HG02798 (cell line): Measurements from ENCODE around the gene MSL1.
A peak's percentile ranks its signal among the peaks of the same experiment; 100 is the strongest.
"Not testable (repeated sequence)": the region's sequence is repeated elsewhere in the genome, so short reads cannot be mapped to it uniquely, and the experiment has no call there.

Source experiments
- ATAC-seq: cut with Tn5 transposase; IDR thresholded peaks from one replicate; pipeline ENCODE4 v1.9.1; 2021; ENCODE audit warnings: mild to moderate bottlenecking; ENCODE audit not compliant: unreplicated experiment, poor library complexity

Gene MSL1

GRCh38 chr17:40122999-40123810 is 1.4 kb downstream of the MSL1 start:
- peak; percentile 26 for ATAC-seq

- ATAC-seq = no peak
Observed at GRCh38 chr17:40123811-40124114, 2.0 kb downstream of the MSL1 start.

GRCh38 chr17:40124279-40125141 is 2.7 kb downstream of the MSL1 start:
- no peak for ATAC-seq

- ATAC-seq = no peak
Observed at GRCh38 chr17:40129498-40129897, 7.7 kb downstream of the MSL1 start.

- no peak for ATAC-seq
Observed at GRCh38 chr17:40130352-40131042, 8.7 kb downstream of the MSL1 start.

- ATAC-seq = no peak
Observed at GRCh38 chr17:40134184-40134583, 12.4 kb downstream of the MSL1 start.

- no peak for ATAC-seq
Observed at GRCh38 chr17:40135817-40136216, 14.0 kb downstream of the MSL1 start.

- peak; percentile 2 for ATAC-seq
Observed at GRCh38 chr17:40139566-40140058, 17.8 kb downstream of the MSL1 start.

- ATAC-seq = not testable (repeated sequence)
Observed at GRCh38 chr17:40143166-40143565, 21.4 kb downstream of the MSL1 start.

- no peak for ATAC-seq
Observed at GRCh38 chr17:40145476-40145875, 23.7 kb downstream of the MSL1 start.

GRCh38 chr17:40148527-40148926 is 26.8 kb downstream of the MSL1 start:
- ATAC-seq = no peak

- no peak for ATAC-seq
Observed at GRCh38 chr17:40150276-40150675, 28.5 kb downstream of the MSL1 start.

GRCh38 chr17:40151414-40151963 is 29.7 kb downstream of the MSL1 start:
- no peak for ATAC-seq

GRCh38 chr17:40153603-40154236 is 31.9 kb downstream of the MSL1 start:
- ATAC-seq = no peak

- ATAC-seq = no peak
Observed at GRCh38 chr17:40157973-40158372, 36.2 kb downstream of the MSL1 start.

GRCh38 chr17:40158438-40159013 is 36.8 kb downstream of the MSL1 start:
- ATAC-seq = no peak

GRCh38 chr17:40159456-40159855 is 37.7 kb downstream of the MSL1 start:
- ATAC-seq = no peak

GRCh38 chr17:40167685-40168261 is 46.0 kb downstream of the MSL1 start:
- ATAC-seq = no peak

GRCh38 chr17:40168262-40168832 is 46.6 kb downstream of the MSL1 start:
- ATAC-seq = no peak
